Middle frontal gyrus (tissue), 1 donor: ENCODE measurements around the gene CYP2S1.
"Not testable (repeated sequence)": the region's sequence is repeated elsewhere in the genome, so short reads cannot be mapped to it uniquely, and the experiment has no call there.

Experiments
- DNase-seq: peaks from one replicate; pipeline ENCODE4 v3.0.0-alpha.2; 2015; ENCODE audit warnings: low spot score; ENCODE audit errors: extremely low spot score

CYP2S1 gene

GRCh38 chr19:41226053-41226873, 33.2 kb downstream of the CYP2S1 start:
- no peak for DNase-seq

GRCh38 chr19:41226874-41227390, 33.9 kb downstream of the CYP2S1 start:
- no peak for DNase-seq

GRCh38 chr19:41228486-41228885, 35.5 kb downstream of the CYP2S1 start:
- DNase-seq: no peak

- not testable (repeated sequence) for DNase-seq
These were observed 36.3 kb downstream of the CYP2S1 start for GRCh38 chr19:41229338-41229737.

GRCh38 chr19:41230067-41230857, 37.2 kb downstream of the CYP2S1 start:
- DNase-seq: no peak

- DNase-seq: no peak
These were observed 39.7 kb downstream of the CYP2S1 start for GRCh38 chr19:41232686-41233085.

GRCh38 chr19:41233748-41234240, 40.8 kb downstream of the CYP2S1 start:
- no peak for DNase-seq

- DNase-seq: no peak
These were observed 41.6 kb downstream of the CYP2S1 start for GRCh38 chr19:41234512-41235168.

- no peak for DNase-seq
These were observed 42.5 kb downstream of the CYP2S1 start for GRCh38 chr19:41235480-41235879.

GRCh38 chr19:41238244-41238643, 45.2 kb downstream of the CYP2S1 start:
- DNase-seq: no peak

GRCh38 chr19:41239363-41239762, 46.3 kb downstream of the CYP2S1 start:
- no peak for DNase-seq

GRCh38 chr19:41239961-41240574, 47.0 kb downstream of the CYP2S1 start:
- DNase-seq: no peak

GRCh38 chr19:41241859-41242258, 48.8 kb downstream of the CYP2S1 start:
- DNase-seq: no peak

- no peak for DNase-seq
These were observed 51.1 kb downstream of the CYP2S1 start for GRCh38 chr19:41244117-41244516.

GRCh38 chr19:41245843-41246242, 52.8 kb downstream of the CYP2S1 start:
- DNase-seq: no peak

- no peak for DNase-seq
These were observed 55.9 kb downstream of the CYP2S1 start for GRCh38 chr19:41248895-41249294.

- DNase-seq: no peak
These were observed 56.8 kb downstream of the CYP2S1 start for GRCh38 chr19:41249707-41250423.

GRCh38 chr19:41253660-41254059, 60.6 kb downstream of the CYP2S1 start:
- no peak for DNase-seq

GRCh38 chr19:41255171-41255570, 62.2 kb downstream of the CYP2S1 start:
- no peak for DNase-seq
